Astrocyte of the spinal cord (primary cell): ENCODE data around the gene SIAH3.

ENCODE experiments used
- DNase-seq: peaks from one replicate; pipeline ENCODE4 v3.0.0; 2011; ENCODE audit warnings: low read depth, low spot score
- H3K4me3 ChIP-seq: 2 replicates; pipeline ENCODE4 v1.5.1; 2011; ENCODE audit warnings: low read depth, mild to moderate bottlenecking, low read length, moderate library complexity
- in situ Hi-C: cut with HindIII; loops from 2 replicates; pipeline ENCODE4 v1.10.0; 2017; ENCODE audit warnings: low sequenced_read_pairs
- TF ChIP-seq, protein P1 (sequence below): IDR thresholded peaks from 2 replicates; pipeline ENCODE4 v1.5.1; 2012; ENCODE audit warnings: low read depth, mild to moderate bottlenecking, low read length, inconsistent platforms

SIAH3 gene

GRCh38 chr13:45889590-45890243 lies 38.2 kb upstream of the SIAH3 start:
- no peak for DNase-seq
- TF ChIP-seq, protein P1, sequence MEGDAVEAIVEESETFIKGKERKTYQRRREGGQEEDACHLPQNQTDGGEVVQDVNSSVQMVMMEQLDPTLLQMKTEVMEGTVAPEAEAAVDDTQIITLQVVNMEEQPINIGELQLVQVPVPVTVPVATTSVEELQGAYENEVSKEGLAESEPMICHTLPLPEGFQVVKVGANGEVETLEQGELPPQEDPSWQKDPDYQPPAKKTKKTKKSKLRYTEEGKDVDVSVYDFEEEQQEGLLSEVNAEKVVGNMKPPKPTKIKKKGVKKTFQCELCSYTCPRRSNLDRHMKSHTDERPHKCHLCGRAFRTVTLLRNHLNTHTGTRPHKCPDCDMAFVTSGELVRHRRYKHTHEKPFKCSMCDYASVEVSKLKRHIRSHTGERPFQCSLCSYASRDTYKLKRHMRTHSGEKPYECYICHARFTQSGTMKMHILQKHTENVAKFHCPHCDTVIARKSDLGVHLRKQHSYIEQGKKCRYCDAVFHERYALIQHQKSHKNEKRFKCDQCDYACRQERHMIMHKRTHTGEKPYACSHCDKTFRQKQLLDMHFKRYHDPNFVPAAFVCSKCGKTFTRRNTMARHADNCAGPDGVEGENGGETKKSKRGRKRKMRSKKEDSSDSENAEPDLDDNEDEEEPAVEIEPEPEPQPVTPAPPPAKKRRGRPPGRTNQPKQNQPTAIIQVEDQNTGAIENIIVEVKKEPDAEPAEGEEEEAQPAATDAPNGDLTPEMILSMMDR: no peak
- no peak overlapping the region for H3K4me3 ChIP-seq
- in situ Hi-C loops: no loop called here

DNA sequence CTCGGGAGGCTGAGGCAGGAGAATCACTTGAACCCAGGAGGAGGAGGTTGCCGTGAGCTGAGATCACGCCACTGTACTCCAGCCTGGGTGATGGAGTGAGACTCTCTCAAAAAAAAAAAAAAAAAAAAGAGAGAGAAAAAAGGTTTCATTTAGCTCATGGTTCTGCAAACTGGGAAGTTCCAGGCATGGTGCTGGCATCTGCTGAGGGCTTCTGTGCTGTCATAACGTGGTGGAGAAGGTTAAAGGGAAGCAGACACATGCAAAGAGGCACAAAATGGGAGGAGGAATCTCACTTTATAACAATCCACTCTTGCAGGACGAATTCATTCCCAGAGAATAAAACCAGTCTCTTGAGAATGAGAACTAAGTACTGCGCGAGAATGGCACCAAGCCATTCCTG lies 34.9 kb upstream of the SIAH3 start:
- in situ Hi-C loops: no loop called here
- no peak for DNase-seq
- TF ChIP-seq, protein P1: no peak
- H3K4me3 ChIP-seq: no peak overlapping the region

GRCh38 chr13:45885194-45885593 lies 33.6 kb upstream of the SIAH3 start:
- in situ Hi-C loops: no loop called here
- TF ChIP-seq, protein P1: no peak
- no peak for DNase-seq
- H3K4me3 ChIP-seq: no peak overlapping the region

DNA sequence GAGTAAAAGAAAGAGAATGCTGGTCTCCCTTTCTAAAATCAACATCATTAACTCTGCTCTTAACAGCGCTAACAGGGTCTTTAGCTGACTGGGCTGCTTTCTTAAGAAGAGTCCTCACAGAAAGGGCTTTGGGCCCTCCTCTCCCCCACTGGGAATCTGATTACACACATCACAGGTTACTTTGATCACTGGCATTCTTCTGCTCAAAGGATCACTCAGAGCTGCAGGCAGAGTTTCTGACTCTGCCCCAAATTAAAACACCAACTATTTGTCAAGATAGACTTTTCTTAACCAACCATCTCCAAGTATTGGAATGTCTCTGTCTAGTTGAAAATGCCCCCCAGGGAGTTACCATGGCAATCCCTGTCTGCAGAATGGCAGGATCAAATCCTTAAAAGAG lies 31.1 kb upstream of the SIAH3 start:
- no peak for DNase-seq
- no peak overlapping the region for H3K4me3 ChIP-seq
- TF ChIP-seq, protein P1: no peak
- in situ Hi-C loops: no loop called here

DNA sequence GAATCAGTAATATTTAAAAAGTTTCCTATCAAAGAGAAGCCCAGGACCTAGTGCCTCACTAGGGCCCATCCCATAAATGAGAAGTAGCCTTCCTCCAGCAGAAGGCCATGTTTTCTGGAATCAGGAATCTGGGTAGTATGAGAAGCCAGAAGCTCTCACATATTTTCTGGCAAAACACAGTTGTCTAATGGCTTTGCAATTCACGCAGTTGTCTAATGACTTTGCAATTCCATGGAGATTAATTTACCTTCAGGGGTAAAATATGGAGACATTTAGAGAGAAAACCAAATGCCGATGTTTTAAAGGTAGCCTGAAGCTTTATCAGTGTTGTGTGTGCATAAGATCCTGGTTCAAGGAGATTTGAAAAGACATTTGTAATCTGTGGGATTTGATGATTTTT lies 29.8 kb upstream of the SIAH3 start:
- H3K4me3 ChIP-seq: no peak overlapping the region
- TF ChIP-seq, protein P1: no peak
- in situ Hi-C loops: no loop called here
- DNase-seq: no peak

GRCh38 chr13:45880242-45880641 lies 28.7 kb upstream of the SIAH3 start:
- H3K4me3 ChIP-seq: no peak overlapping the region
- TF ChIP-seq, protein P1: no peak
- DNase-seq: no peak
- in situ Hi-C loops: no loop called here
